HepG2 (cell line): Measurements from ENCODE around the gene STARD10.

Source experiments
- CREBL2 ChIP-seq: sonication (generic); formaldehyde crosslinking; IDR thresholded peaks from 2 replicates; pipeline ENCODE4 v1.8.1; 2023; ENCODE audit warnings: missing genetic modification reagents, mild to moderate bottlenecking, borderline replicate concordance
- MIER3 ChIP-seq: IDR thresholded peaks from 2 replicates; pipeline ENCODE4 v1.6.1; 2016; ENCODE audit warnings: missing compliant biosample characterization, borderline replicate concordance
- PRMT3 ChIP-seq: sonication (generic); formaldehyde crosslinking; IDR thresholded peaks from 2 replicates; pipeline ENCODE4 v1.8.1; 2022; ENCODE audit warnings: low read depth, mild to moderate bottlenecking, moderate library complexity, missing genetic modification reagents, borderline replicate concordance

GRCh38 chr11:72725724-72726028 is 68.2 kb downstream of the STARD10 start:
- TF ChIP-seq MIER3 (CRISPR knock-in tag) (no peak), PRMT3 (CRISPR knock-in tag) (no peak), CREBL2 (CRISPR knock-in tag) (no peak)
